VCaP (cell line): ENCODE measurements around the gene TMEFF1.

Experiments used
- H3K27ac ChIP-seq: fragments of 450-650 bp; 2 replicates; pipeline ENCODE4 v1.5.1; 2017
- CTCF ChIP-seq: fragments of 450-650 bp; conservative IDR thresholded peaks from 2 replicates; pipeline ENCODE4 v1.5.1; 2017; ENCODE audit warnings: mild to moderate bottlenecking, moderate library complexity

The TMEFF1 gene

GRCh38 chr9:100479820-100480219 is 6.9 kb downstream of the TMEFF1 start:
- no peak for TF ChIP-seq CTCF
- H3K27ac ChIP-seq, result no peak overlapping the region

- H3K27ac ChIP-seq, result no peak overlapping the region
- TF ChIP-seq CTCF, result no peak
Observed at GRCh38 chr9:100485196-100485595, 12.2 kb downstream of the TMEFF1 start.

GRCh38 chr9:100486479-100487176 is 13.7 kb downstream of the TMEFF1 start:
- peak; percentile 17; the same call in 1 of the 2 replicates for TF ChIP-seq CTCF
- H3K27ac ChIP-seq, result no peak overlapping the region

GRCh38 chr9:100488177-100488576 is 15.2 kb downstream of the TMEFF1 start:
- TF ChIP-seq CTCF, result no peak
- no peak overlapping the region for H3K27ac ChIP-seq

GRCh38 chr9:100489836-100490235 is 16.9 kb downstream of the TMEFF1 start:
- no peak for TF ChIP-seq CTCF
- no peak overlapping the region for H3K27ac ChIP-seq

- TF ChIP-seq CTCF, result peak; percentile 45
- no peak overlapping the region for H3K27ac ChIP-seq
Observed at GRCh38 chr9:100492952-100493351, 20.0 kb downstream of the TMEFF1 start.

- no peak for TF ChIP-seq CTCF
- H3K27ac ChIP-seq, result no peak overlapping the region
Observed at GRCh38 chr9:100498592-100498991, 25.6 kb downstream of the TMEFF1 start.
